ENCODE results near the gene EVX1. TPM values are rescaled to one million over a fixed set of nuclear protein-coding genes. Genes with fewer than 3 reads are reported as not detected.

Gene EVX1
- total RNA-seq, 1 experiment from 2014 or later = not detected

DNA sequence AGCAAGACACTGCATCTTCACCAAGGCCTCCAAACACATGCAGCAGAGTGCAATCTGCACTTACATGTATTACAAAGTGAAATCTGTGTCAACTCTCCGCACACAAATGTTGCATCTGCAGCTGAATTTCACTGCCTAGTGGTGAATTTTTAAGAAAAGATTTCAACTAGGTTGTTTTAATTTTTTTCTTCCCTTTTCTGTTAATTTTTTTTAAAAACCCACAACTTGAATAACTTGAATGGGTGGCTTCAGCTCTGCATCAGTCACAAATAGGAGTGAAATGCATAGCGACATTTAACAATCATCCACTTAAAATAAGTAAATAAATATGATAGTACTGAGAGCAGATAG, 48.6 kb upstream of the EVX1 start:
- no peak overlapping the region for H4K5ac ChIP-seq (ENCODE audit: insufficient read length, low read depth, low read length)
- H3K14ac ChIP-seq (ENCODE audit: insufficient read depth, low read length) = no peak overlapping the region
- H3K79me2 ChIP-seq (ENCODE audit: insufficient read depth, low read length) = no peaks in the 10 kb centered on the region
- no peak for DNase-seq
- H3K27me3 Mint-ChIP-seq (ENCODE audit: low read depth) = peaks cover 100% of the 10 kb centered on the region
- no peak overlapping the region for H3K4me2 ChIP-seq (ENCODE audit: insufficient read depth, insufficient read length, low read length)
- H2BK15ac ChIP-seq (ENCODE audit: low read depth, low read length) = no peak overlapping the region
- no peak overlapping the region for H4K91ac ChIP-seq (ENCODE audit: insufficient read length, low read depth, low read length)
- H3K56ac ChIP-seq (ENCODE audit: insufficient read length, low read depth, low read length) = no peak overlapping the region
- no peak overlapping the region for H2AFZ ChIP-seq (ENCODE audit: low read length)
- H2BK20ac ChIP-seq (ENCODE audit: low read depth, low read length, poor library complexity, severe bottlenecking) = no peak overlapping the region
- no peak overlapping the region for H3K9ac ChIP-seq (ENCODE audit: extremely low read depth, insufficient read length, low read length)
- no peak overlapping the region for H2AK5ac ChIP-seq (ENCODE audit: insufficient read length, low read length)
- H3K27me3 ChIP-seq (ENCODE audit: insufficient read depth, low read length) = peaks cover 92% of the 10 kb centered on the region
- no peak overlapping the region for H3K4me3 Mint-ChIP-seq
- H3K27ac Mint-ChIP-seq = no peak overlapping the region
- no peak overlapping the region for H2BK12ac ChIP-seq (ENCODE audit: insufficient read length, low read depth, low read length)
- H2BK120ac ChIP-seq (ENCODE audit: low read depth, low read length, poor library complexity, severe bottlenecking) = no peak overlapping the region
- H2BK5ac ChIP-seq (ENCODE audit: insufficient read length, low read length) = no peak overlapping the region
- no peaks in the 10 kb centered on the region for H3K79me1 ChIP-seq (ENCODE audit: insufficient read depth, low read depth, low read length, poor library complexity, severe bottlenecking)
- no peak overlapping the region for H4K8ac ChIP-seq (replicated peaks; ENCODE audit: insufficient read length, low read depth, low read length)
- no peaks in the 10 kb centered on the region for H3K9me3 ChIP-seq (ENCODE audit: control insufficient read depth, low read depth, low read length)
- no CpG with 5 or more reads among the region's 2 CpGs for WGBS (ENCODE audit: extremely low coverage, insufficient read length, low lambda C conversion rate)
- H3K18ac ChIP-seq (ENCODE audit: insufficient read length, low read depth, low read length) = no peak overlapping the region
- TF ChIP-seq, protein P1, sequence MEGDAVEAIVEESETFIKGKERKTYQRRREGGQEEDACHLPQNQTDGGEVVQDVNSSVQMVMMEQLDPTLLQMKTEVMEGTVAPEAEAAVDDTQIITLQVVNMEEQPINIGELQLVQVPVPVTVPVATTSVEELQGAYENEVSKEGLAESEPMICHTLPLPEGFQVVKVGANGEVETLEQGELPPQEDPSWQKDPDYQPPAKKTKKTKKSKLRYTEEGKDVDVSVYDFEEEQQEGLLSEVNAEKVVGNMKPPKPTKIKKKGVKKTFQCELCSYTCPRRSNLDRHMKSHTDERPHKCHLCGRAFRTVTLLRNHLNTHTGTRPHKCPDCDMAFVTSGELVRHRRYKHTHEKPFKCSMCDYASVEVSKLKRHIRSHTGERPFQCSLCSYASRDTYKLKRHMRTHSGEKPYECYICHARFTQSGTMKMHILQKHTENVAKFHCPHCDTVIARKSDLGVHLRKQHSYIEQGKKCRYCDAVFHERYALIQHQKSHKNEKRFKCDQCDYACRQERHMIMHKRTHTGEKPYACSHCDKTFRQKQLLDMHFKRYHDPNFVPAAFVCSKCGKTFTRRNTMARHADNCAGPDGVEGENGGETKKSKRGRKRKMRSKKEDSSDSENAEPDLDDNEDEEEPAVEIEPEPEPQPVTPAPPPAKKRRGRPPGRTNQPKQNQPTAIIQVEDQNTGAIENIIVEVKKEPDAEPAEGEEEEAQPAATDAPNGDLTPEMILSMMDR (conservative IDR thresholded peaks at IDR 0.05) = no peak
- H3K36me3 Mint-ChIP-seq (ENCODE audit: insufficient read depth in 1 of 3, low read depth in 3 of 3) = no peaks in the 10 kb centered on the region; a peak in 2 of 7 replicates
- H3K4me1 Mint-ChIP-seq = peaks cover 0 to 9% of the 10 kb centered on the region in 2 experiments; a peak in 3 of 4 replicates
- no peak overlapping the region for H3K4ac ChIP-seq (ENCODE audit: low read depth, low read length)
- H3T11ph ChIP-seq (ENCODE audit: low read length) = no peak overlapping the region
- H3K9me3 Mint-ChIP-seq = peaks cover 3 to 14% of the 10 kb centered on the region in 2 experiments; a peak in 2 of 5 replicates
- no peaks in the 10 kb centered on the region for H4K20me1 ChIP-seq (ENCODE audit: control insufficient read depth, insufficient read depth, insufficient read length)
- no peak overlapping the region for H3K27ac ChIP-seq (ENCODE audit: insufficient read length, low read depth, low read length)
- no peak overlapping the region for H3K23ac ChIP-seq (ENCODE audit: insufficient read length, low read depth, low read length)
- no peaks in the 10 kb centered on the region for H3K23me2 ChIP-seq (ENCODE audit: insufficient read length, low read depth, low read length, poor library complexity, severe bottlenecking)
- H3K4me1 ChIP-seq (ENCODE audit: insufficient read depth, low read length) = no peaks in the 10 kb centered on the region
